Measurements from ENCODE around the gene GADD45G. TPM values are rescaled to one million over a fixed set of nuclear protein-coding genes. Genes with fewer than 3 reads are reported as not detected.
A peak's percentile ranks its signal among the peaks of the same experiment; 100 is the strongest.

The GADD45G gene
- 3.5 TPM for polyA plus RNA-seq (2013, experiment 1 of 2)
- polyA plus RNA-seq (2013, experiment 2 of 2): 5.6 TPM

- Histone ChIP-seq H3K4me1 (ENCODE audit: control insufficient read depth, insufficient read depth, low read length, poor library complexity, severe bottlenecking) (peaks cover 16% of the 10 kb centered on the region), H3K4me3 (ENCODE audit: extremely low read depth, insufficient read depth, low read length, poor library complexity, severe bottlenecking) (peak within 1 kb of the TSS; percentile 54), H3K9me3 (ENCODE audit: control insufficient read depth, low read length) (no peaks in the 10 kb centered on the region), H3K36me3 (ENCODE audit: control insufficient read depth, insufficient read depth, low read length) (no peaks in the 10 kb centered on the region), H3K27ac (ENCODE audit: low read depth, low read length, severe bottlenecking) (peak within 1 kb of the TSS; percentile 83)
- 1% methylated on average over 47 to 49 of the region's 63 CpGs for WGBS, 2 experiments (ENCODE audit: insufficient coverage in 2 of 2)
Observed at GRCh38 chr9:89604729-89605464, at the start of gene GADD45G. GADD45G (plus strand) TSS chr9:89605012; CDS start chr9:89605122, 110 bp downstream.

- Histone ChIP-seq H3K9me3 (ENCODE audit: control insufficient read depth, low read length) (no peaks in the 10 kb centered on the region), H3K4me1 (ENCODE audit: control insufficient read depth, insufficient read depth, low read length, poor library complexity, severe bottlenecking) (peaks cover 7% of the 10 kb centered on the region), H3K4me3 (ENCODE audit: extremely low read depth, insufficient read depth, low read length, poor library complexity, severe bottlenecking) (no peak overlapping the region), H3K36me3 (ENCODE audit: control insufficient read depth, insufficient read depth, low read length) (no peaks in the 10 kb centered on the region), H3K27ac (ENCODE audit: low read depth, low read length, severe bottlenecking) (no peak overlapping the region)
- WGBS, 2 experiments (ENCODE audit: insufficient coverage in 2 of 2): 80 to 82% methylated on average over 6 to 7 of the region's 7 CpGs
Observed at GRCh38 chr9:89555036-89555415, 49.8 kb upstream of the GADD45G start.

- H3K36me3 ChIP-seq (ENCODE audit: control insufficient read depth, insufficient read depth, low read length): no peaks in the 10 kb centered on the region
- no peak overlapping the region for H3K27ac ChIP-seq (ENCODE audit: low read depth, low read length, severe bottlenecking)
- H3K4me3 ChIP-seq (ENCODE audit: extremely low read depth, insufficient read depth, low read length, poor library complexity, severe bottlenecking): no peak overlapping the region
- WGBS, 2 experiments (ENCODE audit: insufficient coverage in 2 of 2): 88 to 94% methylated on average over 9 to 11 of the region's 12 CpGs
- H3K9me3 ChIP-seq (ENCODE audit: control insufficient read depth, low read length): no peaks in the 10 kb centered on the region
- H3K4me1 ChIP-seq (ENCODE audit: control insufficient read depth, insufficient read depth, low read length, poor library complexity, severe bottlenecking): peaks cover 7% of the 10 kb centered on the region
Observed at GRCh38 chr9:89555451-89556375, 49.1 kb upstream of the GADD45G start.

GRCh38 chr9:89558196-89558899, 46.5 kb upstream of the GADD45G start:
- peaks cover 7% of the 10 kb centered on the region for H3K4me1 ChIP-seq (ENCODE audit: control insufficient read depth, insufficient read depth, low read length, poor library complexity, severe bottlenecking)
- no peaks in the 10 kb centered on the region for H3K36me3 ChIP-seq (ENCODE audit: control insufficient read depth, insufficient read depth, low read length)
- no peak overlapping the region for H3K4me3 ChIP-seq (ENCODE audit: extremely low read depth, insufficient read depth, low read length, poor library complexity, severe bottlenecking)
- no peaks in the 10 kb centered on the region for H3K9me3 ChIP-seq (ENCODE audit: control insufficient read depth, low read length)
- WGBS, 2 experiments (ENCODE audit: insufficient coverage in 2 of 2): 100% methylated on average over 1 of the region's 6 CpGs
- no peak overlapping the region for H3K27ac ChIP-seq (ENCODE audit: low read depth, low read length, severe bottlenecking)

- Histone ChIP-seq H3K4me3 (ENCODE audit: extremely low read depth, insufficient read depth, low read length, poor library complexity, severe bottlenecking) (no peak overlapping the region), H3K9me3 (ENCODE audit: control insufficient read depth, low read length) (no peaks in the 10 kb centered on the region), H3K36me3 (ENCODE audit: control insufficient read depth, insufficient read depth, low read length) (no peaks in the 10 kb centered on the region), H3K27ac (ENCODE audit: low read depth, low read length, severe bottlenecking) (no peak overlapping the region), H3K4me1 (ENCODE audit: control insufficient read depth, insufficient read depth, low read length, poor library complexity, severe bottlenecking) (peaks cover 7% of the 10 kb centered on the region)
- WGBS, 2 experiments (ENCODE audit: insufficient coverage in 2 of 2): 75 to 93% methylated on average over 1 of the region's 2 CpGs
Observed at GRCh38 chr9:89558948-89559347, 45.9 kb upstream of the GADD45G start.

- WGBS, 2 experiments (ENCODE audit: insufficient coverage in 2 of 2): 90 to 94% methylated on average over 8 of the region's 10 CpGs
- no peaks in the 10 kb centered on the region for H3K4me1 ChIP-seq (ENCODE audit: control insufficient read depth, insufficient read depth, low read length, poor library complexity, severe bottlenecking)
- H3K36me3 ChIP-seq (ENCODE audit: control insufficient read depth, insufficient read depth, low read length): no peaks in the 10 kb centered on the region
- H3K27ac ChIP-seq (ENCODE audit: low read depth, low read length, severe bottlenecking): no peak overlapping the region
- no peak overlapping the region for H3K4me3 ChIP-seq (ENCODE audit: extremely low read depth, insufficient read depth, low read length, poor library complexity, severe bottlenecking)
- H3K9me3 ChIP-seq (ENCODE audit: control insufficient read depth, low read length): peaks cover 5% of the 10 kb centered on the region
Observed at GRCh38 chr9:89562186-89562814, 42.5 kb upstream of the GADD45G start.

GRCh38 chr9:89563571-89564345, 41.1 kb upstream of the GADD45G start:
- Histone ChIP-seq H3K4me1 (ENCODE audit: control insufficient read depth, insufficient read depth, low read length, poor library complexity, severe bottlenecking) (no peaks in the 10 kb centered on the region), H3K4me3 (ENCODE audit: extremely low read depth, insufficient read depth, low read length, poor library complexity, severe bottlenecking) (no peak overlapping the region), H3K27ac (ENCODE audit: low read depth, low read length, severe bottlenecking) (no peak overlapping the region)

GRCh38 chr9:89564346-89564878, 40.4 kb upstream of the GADD45G start:
- Histone ChIP-seq H3K27ac (ENCODE audit: low read depth, low read length, severe bottlenecking) (no peak overlapping the region), H3K4me3 (ENCODE audit: extremely low read depth, insufficient read depth, low read length, poor library complexity, severe bottlenecking) (no peak overlapping the region), H3K9me3 (ENCODE audit: control insufficient read depth, low read length) (peaks cover 5% of the 10 kb centered on the region), H3K36me3 (ENCODE audit: control insufficient read depth, insufficient read depth, low read length) (no peaks in the 10 kb centered on the region), H3K4me1 (ENCODE audit: control insufficient read depth, insufficient read depth, low read length, poor library complexity, severe bottlenecking) (no peaks in the 10 kb centered on the region)
- WGBS, 2 experiments (ENCODE audit: insufficient coverage in 2 of 2): 57 to 62% methylated on average over 13 to 14 of the region's 14 CpGs

More at GRCh38 chr9:89563571-89564345, 41.1 kb upstream of the GADD45G start:
- Histone ChIP-seq H3K36me3 (ENCODE audit: control insufficient read depth, insufficient read depth, low read length) (no peaks in the 10 kb centered on the region), H3K9me3 (ENCODE audit: control insufficient read depth, low read length) (peaks cover 5% of the 10 kb centered on the region)
- 84 to 88% methylated on average over 9 to 10 of the region's 15 CpGs for WGBS, 2 experiments (ENCODE audit: insufficient coverage in 2 of 2)

GRCh38 chr9:89567649-89568048, 37.2 kb upstream of the GADD45G start:
- no peak overlapping the region for H3K27ac ChIP-seq (ENCODE audit: low read depth, low read length, severe bottlenecking)
- 88% methylated on average over 1 of the region's 2 CpGs for WGBS, 2 experiments (ENCODE audit: insufficient coverage in 2 of 2)
- no peaks in the 10 kb centered on the region for H3K36me3 ChIP-seq (ENCODE audit: control insufficient read depth, insufficient read depth, low read length)
- H3K4me3 ChIP-seq (ENCODE audit: extremely low read depth, insufficient read depth, low read length, poor library complexity, severe bottlenecking): no peak overlapping the region
- H3K4me1 ChIP-seq (ENCODE audit: control insufficient read depth, insufficient read depth, low read length, poor library complexity, severe bottlenecking): no peaks in the 10 kb centered on the region
- H3K9me3 ChIP-seq (ENCODE audit: control insufficient read depth, low read length): peaks cover 5% of the 10 kb centered on the region

Data from mesodermal cell (in vitro differentiated cells).